SK-N-SH (cell line): Measurements from ENCODE around the gene CD22. TPM values are rescaled to one million over a fixed set of nuclear protein-coding genes. Genes with fewer than 3 reads are reported as not detected.

ENCODE experiments used
- CTCF ChIA-PET: fragments of 300-600, 350-600 bp; formaldehyde crosslinking; extraction: SDS; loops from one replicate; lab custom pipeline; 2021; lab: Yijun Ruan, JAX
- POLR2A ChIA-PET: fragments of 350-600 bp; sonication (Branson Sonifier 250); formaldehyde crosslinking; extraction: SDS; loops from one replicate; lab custom pipeline; 2020; ENCODE audit warnings: antibody characterized with exemption, inconsistent platforms; lab: Yijun Ruan, JAX
- DNase-seq: peaks from one replicate; pipeline ENCODE4 v3.0.0; 2012
- H2AFZ ChIP-seq: fragments of 200-600 bp; sonication (generic); 2 replicates; pipeline ENCODE4 v1.8.1; 2016; ENCODE audit warnings: antibody characterized with exemption, mild to moderate bottlenecking, low read depth
- H3F3A ChIP-seq: fragments of 200-600 bp; sonication (generic); replicated peaks from 2 replicates; pipeline ENCODE3; 2016; ENCODE audit warnings: antibody characterized with exemption, mild to moderate bottlenecking; ENCODE audit not compliant: insufficient read depth
- H3K27ac ChIP-seq, 2 experiments: fragments of 200-500 bp in 1 of 2; fragments of 200-600 bp in 1 of 2; sonication (Bioruptor generic) in 1 of 2; sonication (generic), shearing (Covaris generic) in 1 of 2; 2 replicates each; pipeline versions ENCODE4 v1.5.1 to v1.6.1; 2014 to 2016; ENCODE audit warnings: low read depth in 2 of 2, inconsistent platforms in 1 of 2, low read length in 1 of 2, mild to moderate bottlenecking in 1 of 2, mixed read lengths in 1 of 2
- H3K27me3 ChIP-seq: fragments of 200-600 bp; sonication (generic), shearing (Covaris generic); 2 replicates; pipeline ENCODE4 v1.6.1; 2016; ENCODE audit warnings: mixed run types; ENCODE audit not compliant: insufficient read depth
- H3K36me3 ChIP-seq, 2 experiments: fragments of 200-500 bp in 1 of 2; fragments of 200-600 bp in 1 of 2; sonication (Bioruptor generic) in 1 of 2; sonication (generic) in 1 of 2; replicated peaks in 1 of 2; 2 replicates each; pipeline versions ENCODE3 to v1.5.1; 2014 to 2016; ENCODE audit warnings: low read length in 1 of 2, mild to moderate bottlenecking in 1 of 2; ENCODE audit not compliant: insufficient read depth in 2 of 2, control insufficient read depth in 1 of 2
- H3K4me1 ChIP-seq, 2 experiments: fragments of 200-500 bp in 1 of 2; fragments of 200-600 bp in 1 of 2; sonication (Bioruptor generic) in 1 of 2; sonication (generic), shearing (Covaris generic) in 1 of 2; 2 replicates each; pipeline versions ENCODE4 v1.5.1 to v1.6.1; 2014 to 2016; ENCODE audit warnings: low read depth in 1 of 2, low read length in 1 of 2, mixed run types in 1 of 2; ENCODE audit not compliant: insufficient read depth in 2 of 2, control insufficient read depth in 1 of 2
- H3K4me2 ChIP-seq: fragments of 200-600 bp; sonication (generic), shearing (Covaris generic); 2 replicates; pipeline ENCODE4 v1.6.1; 2017; ENCODE audit warnings: mixed run types
- H3K4me3 ChIP-seq, 2 experiments: fragments of 200-500 bp in 1 of 2; fragments of 200-600 bp in 1 of 2; sonication (Bioruptor generic) in 1 of 2; sonication (generic), shearing (Covaris generic) in 1 of 2; 2 replicates each; pipeline versions ENCODE4 v1.5.1 to v1.8.1; 2014 to 2016; ENCODE audit warnings: low read depth in 2 of 2, inconsistent platforms in 1 of 2, low read length in 1 of 2, mild to moderate bottlenecking in 1 of 2, mixed read lengths in 1 of 2, moderate library complexity in 1 of 2
- H3K79me2 ChIP-seq: fragments of 200-600 bp; sonication (generic); 2 replicates; pipeline ENCODE4 v1.8.1; 2017; ENCODE audit warnings: mild to moderate bottlenecking; ENCODE audit not compliant: insufficient read depth
- H3K9ac ChIP-seq: fragments of 200-600 bp; sonication (generic); 2 replicates; pipeline ENCODE4 v1.6.1; 2017; ENCODE audit warnings: mixed run types
- H3K9me2 ChIP-seq: fragments of 200-600 bp; sonication (generic); 2 replicates; pipeline ENCODE4 v1.6.1; 2017; ENCODE audit warnings: mixed run types
- H3K9me3 ChIP-seq: fragments of 200-600 bp; sonication (generic); 2 replicates; pipeline ENCODE4 v1.6.1; 2017; ENCODE audit warnings: mixed run types, mild to moderate bottlenecking, moderate library complexity
- H4K20me1 ChIP-seq: fragments of 200-600 bp; sonication (generic); 2 replicates; pipeline ENCODE4 v1.6.1; 2017; ENCODE audit warnings: mild to moderate bottlenecking, mixed run types; ENCODE audit not compliant: insufficient read depth
- CHD2 ChIP-seq: fragments of 150-350 bp; IDR thresholded peaks from 2 replicates; pipeline ENCODE4 v1.6.1; 2018; ENCODE audit warnings: low read length; ENCODE audit not compliant: partially characterized antibody
- ELF1 ChIP-seq: IDR thresholded peaks from 2 replicates; pipeline ENCODE4 v1.4.0; 2012
- EP300 ChIP-seq, 2 experiments: IDR thresholded peaks; 2 replicates each; pipeline versions ENCODE4 v1.4.0 to v1.6.1; 2012; ENCODE audit warnings: borderline replicate concordance in 1 of 2, low read depth in 1 of 2, low read length in 1 of 2
- FOXJ3 ChIP-seq: sonication (generic); formaldehyde crosslinking; IDR thresholded peaks from 2 replicates; pipeline ENCODE4 v1.5.1; 2020; ENCODE audit warnings: mild to moderate bottlenecking, missing genetic modification reagents
- NFIC ChIP-seq: IDR thresholded peaks from 2 replicates; pipeline ENCODE4 v1.4.0; 2012; ENCODE audit warnings: borderline replicate concordance
- NRF1 ChIP-seq: IDR thresholded peaks from 2 replicates; pipeline ENCODE4 v1.6.1; 2012; ENCODE audit warnings: low read depth, mild to moderate bottlenecking, low read length
- POLR2AphosphoS5 ChIP-seq: IDR thresholded peaks from 2 replicates; pipeline ENCODE4 v1.6.1; 2012; ENCODE audit warnings: low read depth, low read length
- RAD21 ChIP-seq: IDR thresholded peaks from 2 replicates; pipeline ENCODE4 v1.6.1; 2012; ENCODE audit warnings: mild to moderate bottlenecking, low read length
- RCOR1 ChIP-seq: fragments of 150-350 bp; IDR thresholded peaks from 2 replicates; pipeline ENCODE4 v1.6.1; 2017; ENCODE audit warnings: antibody characterized with exemption, low read length
- RFX5 ChIP-seq: IDR thresholded peaks from 2 replicates; pipeline ENCODE4 v1.6.1; 2012; ENCODE audit warnings: mild to moderate bottlenecking, improper control_type of control experiment, low read length
- RXRA ChIP-seq: IDR thresholded peaks from 2 replicates; pipeline ENCODE4 v1.4.0; 2012; ENCODE audit warnings: low read depth, mild to moderate bottlenecking, borderline replicate concordance
- SIN3A ChIP-seq: IDR thresholded peaks from 2 replicates; pipeline ENCODE4 v1.6.1; 2012; ENCODE audit warnings: low read depth, mild to moderate bottlenecking, low read length, moderate library complexity, borderline replicate concordance
- TCF12 ChIP-seq: IDR thresholded peaks from 2 replicates; pipeline ENCODE4 v1.4.0; 2012
- USF2 ChIP-seq: fragments of 150-350 bp; IDR thresholded peaks from 2 replicates; pipeline ENCODE4 v1.6.1; 2017; ENCODE audit warnings: antibody characterized with exemption, low read length, low read depth, borderline replicate concordance
- YY1 ChIP-seq: IDR thresholded peaks from 2 replicates; pipeline ENCODE4 v1.4.0; 2012; ENCODE audit warnings: low read depth, mild to moderate bottlenecking
- ZBTB33 ChIP-seq: IDR thresholded peaks from 2 replicates; pipeline ENCODE4 v1.4.0; 2012; ENCODE audit warnings: low read depth, borderline replicate concordance
- WGBS: methylation state at CpG from one replicate; pipeline ENCODE4 v1.1.6; 2017; ENCODE audit warnings: low lambda C conversion rate; 5-methylcytosine and 5-hydroxymethylcytosine counted together
- polyA plus RNA-seq, 3 experiments: library from polyadenylated mRNA; depleted of rRNA; stranded (reverse); fragments of >200 nt; gene quantifications; 2 replicates each; pipeline ENCODE4 v1.2.3, GENCODE V29; 2012
- TF ChIP-seq, protein P1 (sequence below): fragments of 150-350 bp; IDR thresholded peaks from 2 replicates; pipeline ENCODE4 v1.6.1; 2016; ENCODE audit warnings: mild to moderate bottlenecking, low read depth, low read length
- TF ChIP-seq, protein P2 (sequence below): fragments of 200-600 bp; sonication (generic); IDR thresholded peaks from 2 replicates; pipeline ENCODE4 v1.6.1; 2017; ENCODE audit warnings: antibody characterized with exemption, mild to moderate bottlenecking, moderate library complexity
- TF ChIP-seq, protein P3 (sequence below): IDR thresholded peaks from 2 replicates; pipeline ENCODE4 v1.4.0; 2012; ENCODE audit warnings: low read depth, borderline replicate concordance

The CD22 gene
- polyA plus RNA-seq, 1 of the 3 experiments (the other 2 are of a cell fraction): 0.18 TPM

GRCh38 chr19:35337097-35337983 is 8.4 kb downstream of the CD22 start:
- 37% methylated on average over 23 of the region's 25 CpGs for WGBS
- H3K9ac ChIP-seq: no peak overlapping the region
- H3K79me2 ChIP-seq: no peaks in the 10 kb centered on the region
- H3K9me3 ChIP-seq: no peaks in the 10 kb centered on the region
- H3K27me3 ChIP-seq: peaks cover 87% of the 10 kb centered on the region
- CTCF ChIA-PET: interaction anchor here (0.7 kb wide), 1 partner anchor 158 kb away, joined by 3 read pairs; no protein-coding TSS in a partner anchor
- no peaks in the 10 kb centered on the region for H3K9me2 ChIP-seq
- no peaks in the 10 kb centered on the region for H3K4me1 ChIP-seq
- no peak for DNase-seq
- TF ChIP-seq POLR2AphosphoS5 (no peak), EP300 (IDR thresholded peaks at IDR 0.05; ENCODE audit: borderline replicate concordance in 1 of 2, low read depth in 1 of 2, low read length in 1 of 2) (no peak), NFIC (no peak)
- TF ChIP-seq, protein P1, sequence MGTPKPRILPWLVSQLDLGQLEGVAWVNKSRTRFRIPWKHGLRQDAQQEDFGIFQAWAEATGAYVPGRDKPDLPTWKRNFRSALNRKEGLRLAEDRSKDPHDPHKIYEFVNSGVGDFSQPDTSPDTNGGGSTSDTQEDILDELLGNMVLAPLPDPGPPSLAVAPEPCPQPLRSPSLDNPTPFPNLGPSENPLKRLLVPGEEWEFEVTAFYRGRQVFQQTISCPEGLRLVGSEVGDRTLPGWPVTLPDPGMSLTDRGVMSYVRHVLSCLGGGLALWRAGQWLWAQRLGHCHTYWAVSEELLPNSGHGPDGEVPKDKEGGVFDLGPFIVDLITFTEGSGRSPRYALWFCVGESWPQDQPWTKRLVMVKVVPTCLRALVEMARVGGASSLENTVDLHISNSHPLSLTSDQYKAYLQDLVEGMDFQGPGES: no peak
- H3K4me2 ChIP-seq: no peak overlapping the region
- H3K4me3 ChIP-seq: no peak overlapping the region
- POLR2A ChIA-PET: no interaction called here
- no peaks in the 10 kb centered on the region for H3F3A ChIP-seq
- H3K27ac ChIP-seq: no peak overlapping the region
- no peak overlapping the region for H2AFZ ChIP-seq
- no peaks in the 10 kb centered on the region for H3K36me3 ChIP-seq
- H4K20me1 ChIP-seq: no peaks in the 10 kb centered on the region

DNA sequence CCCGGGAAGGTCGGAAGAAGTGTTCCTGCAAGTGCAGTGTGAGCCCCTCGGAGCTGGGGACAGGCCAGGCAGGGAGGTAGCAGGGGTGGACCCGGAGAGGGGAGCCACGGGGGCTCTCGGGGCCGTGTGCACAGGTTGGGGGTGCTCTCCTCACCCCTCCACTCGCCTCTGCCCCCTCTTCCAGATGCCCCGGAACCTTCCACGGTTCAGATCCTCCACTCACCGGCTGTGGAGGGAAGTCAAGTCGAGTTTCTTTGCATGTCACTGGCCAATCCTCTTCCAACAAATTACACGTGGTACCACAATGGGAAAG is 9.0 kb downstream of the CD22 start:
- Histone ChIP-seq H2AFZ (no peak overlapping the region), H3F3A (no peaks in the 10 kb centered on the region), H3K9ac (no peak overlapping the region), H3K9me3 (no peaks in the 10 kb centered on the region), H3K4me2 (no peak overlapping the region), H3K4me3 (no peak overlapping the region), H3K9me2 (no peaks in the 10 kb centered on the region), H4K20me1 (no peaks in the 10 kb centered on the region), H3K4me1 (no peaks in the 10 kb centered on the region), H3K36me3 (no peaks in the 10 kb centered on the region), H3K79me2 (no peaks in the 10 kb centered on the region)
- CTCF ChIA-PET: interaction anchor here (0.7 kb wide), 1 partner anchor 157 kb away, joined by 3 read pairs; no protein-coding TSS in a partner anchor
- POLR2A ChIA-PET: no interaction called here
- DNase-seq: no peak
- TF ChIP-seq ELF1: no peak
- no peak for TF ChIP-seq RXRA
- no peak for TF ChIP-seq RAD21
- TF ChIP-seq RCOR1: no peak
- TF ChIP-seq, protein P1: no peak
- TF ChIP-seq, protein P2, sequence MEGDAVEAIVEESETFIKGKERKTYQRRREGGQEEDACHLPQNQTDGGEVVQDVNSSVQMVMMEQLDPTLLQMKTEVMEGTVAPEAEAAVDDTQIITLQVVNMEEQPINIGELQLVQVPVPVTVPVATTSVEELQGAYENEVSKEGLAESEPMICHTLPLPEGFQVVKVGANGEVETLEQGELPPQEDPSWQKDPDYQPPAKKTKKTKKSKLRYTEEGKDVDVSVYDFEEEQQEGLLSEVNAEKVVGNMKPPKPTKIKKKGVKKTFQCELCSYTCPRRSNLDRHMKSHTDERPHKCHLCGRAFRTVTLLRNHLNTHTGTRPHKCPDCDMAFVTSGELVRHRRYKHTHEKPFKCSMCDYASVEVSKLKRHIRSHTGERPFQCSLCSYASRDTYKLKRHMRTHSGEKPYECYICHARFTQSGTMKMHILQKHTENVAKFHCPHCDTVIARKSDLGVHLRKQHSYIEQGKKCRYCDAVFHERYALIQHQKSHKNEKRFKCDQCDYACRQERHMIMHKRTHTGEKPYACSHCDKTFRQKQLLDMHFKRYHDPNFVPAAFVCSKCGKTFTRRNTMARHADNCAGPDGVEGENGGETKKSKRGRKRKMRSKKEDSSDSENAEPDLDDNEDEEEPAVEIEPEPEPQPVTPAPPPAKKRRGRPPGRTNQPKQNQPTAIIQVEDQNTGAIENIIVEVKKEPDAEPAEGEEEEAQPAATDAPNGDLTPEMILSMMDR: no peak
- no peak for TF ChIP-seq NRF1
- TF ChIP-seq ZBTB33: no peak
- TF ChIP-seq USF2: no peak
- TF ChIP-seq NFIC: no peak
- no peak for TF ChIP-seq TCF12
- no peak for TF ChIP-seq YY1
- no peak for TF ChIP-seq FOXJ3
- TF ChIP-seq SIN3A: no peak
- no peak for TF ChIP-seq CHD2
- TF ChIP-seq, protein P3, sequence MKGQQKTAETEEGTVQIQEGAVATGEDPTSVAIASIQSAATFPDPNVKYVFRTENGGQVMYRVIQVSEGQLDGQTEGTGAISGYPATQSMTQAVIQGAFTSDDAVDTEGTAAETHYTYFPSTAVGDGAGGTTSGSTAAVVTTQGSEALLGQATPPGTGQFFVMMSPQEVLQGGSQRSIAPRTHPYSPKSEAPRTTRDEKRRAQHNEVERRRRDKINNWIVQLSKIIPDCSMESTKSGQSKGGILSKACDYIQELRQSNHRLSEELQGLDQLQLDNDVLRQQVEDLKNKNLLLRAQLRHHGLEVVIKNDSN: no peak
- TF ChIP-seq RFX5: no peak
- TF ChIP-seq, all 33 proteins: peak for 0
- Histone ChIP-seq H3K27ac (no peak overlapping the region), H3K27me3 (peaks cover 85% of the 10 kb centered on the region)
- WGBS: 14% methylated on average over 11 of the region's 13 CpGs
